Lower lobe of right lung (tissue), 2 donors: ENCODE measurements around the gene COL20A1. TPM values are rescaled to one million over a fixed set of nuclear protein-coding genes. Genes with fewer than 3 reads are reported as not detected.

Experiments used
- ATAC-seq, 2 donors: fragments of 200-7000 bp; cut with Tn5 transposase; one replicate each; pipeline ENCODE4 v1.9.1; 2020 to 2022; ENCODE audit warnings: mild to moderate bottlenecking in 2 of 2, moderate library complexity in 2 of 2
- DNase-seq: peaks from one replicate; pipeline ENCODE4 v3.0.0-alpha.2; 2020
- H3K27ac ChIP-seq: fragments of 200-600 bp; one replicate; pipeline ENCODE4 v1.8.0; 2022
- H3K27me3 ChIP-seq: fragments of 200-600 bp; one replicate; pipeline ENCODE4 v1.8.0; 2022; ENCODE audit warnings: low read depth
- H3K36me3 ChIP-seq: fragments of 200-600 bp; one replicate; pipeline ENCODE4 v1.8.0; 2022; ENCODE audit warnings: mild to moderate bottlenecking
- H3K4me1 ChIP-seq: fragments of 200-600 bp; one replicate; pipeline ENCODE4 v1.8.0; 2022
- H3K4me3 ChIP-seq: fragments of 200-600 bp; one replicate; pipeline ENCODE4 v1.8.0; 2022; ENCODE audit warnings: mild to moderate bottlenecking
- H3K9me3 ChIP-seq: fragments of 200-600 bp; one replicate; pipeline ENCODE4 v1.8.0; 2022
- intact Hi-C: fragments of 100-400 bp; cut with DNase I; formaldehyde crosslinking; loops from one replicate; pipeline ENCODE4 v1.11.0; 2022
- total RNA-seq: library from RNA; stranded (reverse); fragmentation: NEBNext Ultra II Directional; extraction: Animal tissue kit (Norgen Biotek cat#: 25700); gene quantifications from one replicate; pipeline ENCODE4 v1.2.1, GENCODE V29; 2021
- TF ChIP-seq, protein P1 (sequence below): fragments of 200-600 bp; IDR thresholded peaks from one replicate; pipeline ENCODE4 v1.8.0; 2022; ENCODE audit warnings: antibody characterized with exemption, mild to moderate bottlenecking
- donor health status: DM: no; HTN: yes; CAD: no; lungs with severe emphysema.

The COL20A1 gene
- total RNA-seq, 1 donor from 2014 or later, result not detected

DNA sequence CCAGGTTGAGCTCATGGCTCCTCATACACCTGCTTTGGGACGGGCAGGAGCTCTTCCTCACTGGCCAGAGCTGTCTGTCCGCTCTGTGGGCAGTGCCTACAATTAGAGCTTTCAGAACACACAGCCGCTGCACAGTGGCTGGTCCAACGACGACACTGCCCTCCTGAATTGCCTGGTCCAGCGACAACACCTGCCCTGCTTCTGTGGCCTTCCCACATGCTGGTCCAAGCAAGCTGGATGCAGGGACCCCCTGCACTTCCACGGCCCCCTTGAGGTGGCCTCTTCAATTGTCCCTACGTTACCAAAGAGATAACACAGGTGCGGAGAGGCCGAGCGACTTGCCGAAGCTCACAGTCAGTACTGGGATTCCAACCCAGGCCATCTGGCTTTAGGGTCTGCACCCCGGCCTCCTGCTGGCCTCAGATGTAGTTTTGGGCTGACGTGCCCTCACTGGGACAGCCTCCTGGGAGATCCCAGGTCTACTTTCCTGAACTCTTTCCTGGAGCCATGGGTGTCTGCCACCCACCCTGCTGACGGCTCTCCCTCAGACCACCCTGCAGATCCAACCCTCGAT, 69.5 kb downstream of the COL20A1 start:
- ATAC-seq (no peak), DNase-seq (no peak)
- TF ChIP-seq, protein P1, sequence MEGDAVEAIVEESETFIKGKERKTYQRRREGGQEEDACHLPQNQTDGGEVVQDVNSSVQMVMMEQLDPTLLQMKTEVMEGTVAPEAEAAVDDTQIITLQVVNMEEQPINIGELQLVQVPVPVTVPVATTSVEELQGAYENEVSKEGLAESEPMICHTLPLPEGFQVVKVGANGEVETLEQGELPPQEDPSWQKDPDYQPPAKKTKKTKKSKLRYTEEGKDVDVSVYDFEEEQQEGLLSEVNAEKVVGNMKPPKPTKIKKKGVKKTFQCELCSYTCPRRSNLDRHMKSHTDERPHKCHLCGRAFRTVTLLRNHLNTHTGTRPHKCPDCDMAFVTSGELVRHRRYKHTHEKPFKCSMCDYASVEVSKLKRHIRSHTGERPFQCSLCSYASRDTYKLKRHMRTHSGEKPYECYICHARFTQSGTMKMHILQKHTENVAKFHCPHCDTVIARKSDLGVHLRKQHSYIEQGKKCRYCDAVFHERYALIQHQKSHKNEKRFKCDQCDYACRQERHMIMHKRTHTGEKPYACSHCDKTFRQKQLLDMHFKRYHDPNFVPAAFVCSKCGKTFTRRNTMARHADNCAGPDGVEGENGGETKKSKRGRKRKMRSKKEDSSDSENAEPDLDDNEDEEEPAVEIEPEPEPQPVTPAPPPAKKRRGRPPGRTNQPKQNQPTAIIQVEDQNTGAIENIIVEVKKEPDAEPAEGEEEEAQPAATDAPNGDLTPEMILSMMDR, result no peak
- Histone ChIP-seq H3K36me3 (no peaks in the 10 kb centered on the region), H3K9me3 (no peaks in the 10 kb centered on the region), H3K27ac (no peak overlapping the region), H3K27me3 (peaks cover 88% of the 10 kb centered on the region), H3K4me1 (no peaks in the 10 kb centered on the region), H3K4me3 (no peak overlapping the region)
- intact Hi-C loops, result no loop called here

DNA sequence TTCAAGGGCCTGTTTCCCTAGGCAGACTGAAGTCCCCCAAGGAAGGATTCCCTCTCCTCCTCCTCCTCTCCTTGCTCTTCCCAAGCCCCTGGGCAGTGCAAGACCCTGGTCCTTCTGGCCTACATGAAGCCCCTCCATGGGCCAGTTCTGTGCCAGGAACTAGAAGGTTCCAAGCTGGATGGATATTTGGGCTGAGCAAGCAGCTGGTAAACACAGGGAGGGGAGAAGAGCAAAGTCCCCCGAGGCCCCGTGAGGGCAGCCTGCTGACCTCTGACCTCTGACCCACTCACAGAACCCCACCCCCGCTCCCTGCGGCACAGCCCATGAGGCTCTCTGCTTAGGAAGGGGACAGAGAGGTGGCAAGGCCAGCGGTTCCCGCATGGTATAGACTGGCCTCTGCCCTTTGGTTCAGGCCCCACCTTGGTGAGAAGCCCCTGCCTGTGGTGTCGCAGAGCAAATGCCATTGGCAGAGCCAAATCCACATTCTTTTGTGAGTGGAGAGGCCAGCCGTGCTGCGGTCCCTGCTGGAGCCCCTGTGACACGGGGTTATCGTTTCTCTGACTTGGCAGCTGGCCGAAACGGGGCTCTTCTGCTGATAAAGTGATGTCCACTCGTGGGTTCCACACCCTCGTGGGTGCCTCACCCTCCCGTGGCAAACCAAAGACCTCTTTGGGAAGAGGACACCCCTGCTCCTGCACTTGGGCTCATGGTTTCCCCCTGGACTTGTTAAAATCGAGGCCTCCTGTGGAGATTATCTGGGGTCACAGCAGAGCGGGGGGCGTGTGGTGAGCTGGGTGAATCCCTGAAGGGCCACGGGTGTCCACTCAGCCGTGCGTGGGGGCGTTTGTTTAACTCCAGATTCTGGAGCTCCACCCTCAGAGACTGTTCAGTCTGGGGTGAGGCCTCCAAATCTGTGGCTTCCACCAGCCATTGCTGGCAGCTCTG, 70.3 kb downstream of the COL20A1 start:
- no peaks in the 10 kb centered on the region for H3K4me1 ChIP-seq
- H3K27ac ChIP-seq, result no peak overlapping the region
- H3K27me3 ChIP-seq, result peaks cover 88% of the 10 kb centered on the region
- intact Hi-C loops, result no loop called here
- no peaks in the 10 kb centered on the region for H3K9me3 ChIP-seq
- no peak overlapping the region for H3K4me3 ChIP-seq
- H3K36me3 ChIP-seq, result no peaks in the 10 kb centered on the region
- DNase-seq (no peak), ATAC-seq (no peak)
- TF ChIP-seq, protein P1, result no peak

DNA sequence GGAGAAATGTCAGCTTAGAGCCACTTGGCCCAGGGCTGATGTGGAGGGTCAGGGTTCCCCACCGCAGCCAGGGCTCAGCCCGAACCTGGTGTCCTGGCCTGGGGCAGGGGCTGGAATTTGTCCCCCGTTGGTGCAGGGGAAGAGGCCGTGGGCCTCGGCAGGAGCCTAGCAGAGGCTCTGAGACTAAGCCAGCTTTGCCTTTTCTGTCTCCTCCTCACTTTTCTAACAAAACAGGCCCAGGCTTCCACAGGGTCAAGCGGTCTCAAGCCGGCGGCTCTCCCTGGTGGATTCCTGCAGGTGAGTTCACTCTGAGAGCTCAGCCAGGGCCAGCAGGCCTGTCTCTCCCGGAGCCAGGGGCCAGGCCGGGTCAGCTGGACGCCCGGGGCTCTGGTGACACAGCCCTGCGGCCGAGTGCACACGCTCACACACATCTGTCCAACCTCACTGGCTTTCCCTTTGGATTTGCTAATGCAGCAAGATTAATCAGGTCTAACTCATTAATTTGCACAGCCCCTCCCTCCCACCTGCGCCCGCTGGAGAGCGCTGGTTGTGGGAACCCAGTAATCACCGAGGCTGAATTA, 71.1 kb downstream of the COL20A1 start:
- intact Hi-C loops, result no loop called here
- TF ChIP-seq, protein P1, result no peak
- DNase-seq (no peak), ATAC-seq (no peak)
- no peak overlapping the region for H3K27ac ChIP-seq
- no peaks in the 10 kb centered on the region for H3K4me1 ChIP-seq
- H3K36me3 ChIP-seq, result no peaks in the 10 kb centered on the region
- peaks cover 87% of the 10 kb centered on the region for H3K27me3 ChIP-seq
- no peaks in the 10 kb centered on the region for H3K9me3 ChIP-seq
- no peak overlapping the region for H3K4me3 ChIP-seq

DNA sequence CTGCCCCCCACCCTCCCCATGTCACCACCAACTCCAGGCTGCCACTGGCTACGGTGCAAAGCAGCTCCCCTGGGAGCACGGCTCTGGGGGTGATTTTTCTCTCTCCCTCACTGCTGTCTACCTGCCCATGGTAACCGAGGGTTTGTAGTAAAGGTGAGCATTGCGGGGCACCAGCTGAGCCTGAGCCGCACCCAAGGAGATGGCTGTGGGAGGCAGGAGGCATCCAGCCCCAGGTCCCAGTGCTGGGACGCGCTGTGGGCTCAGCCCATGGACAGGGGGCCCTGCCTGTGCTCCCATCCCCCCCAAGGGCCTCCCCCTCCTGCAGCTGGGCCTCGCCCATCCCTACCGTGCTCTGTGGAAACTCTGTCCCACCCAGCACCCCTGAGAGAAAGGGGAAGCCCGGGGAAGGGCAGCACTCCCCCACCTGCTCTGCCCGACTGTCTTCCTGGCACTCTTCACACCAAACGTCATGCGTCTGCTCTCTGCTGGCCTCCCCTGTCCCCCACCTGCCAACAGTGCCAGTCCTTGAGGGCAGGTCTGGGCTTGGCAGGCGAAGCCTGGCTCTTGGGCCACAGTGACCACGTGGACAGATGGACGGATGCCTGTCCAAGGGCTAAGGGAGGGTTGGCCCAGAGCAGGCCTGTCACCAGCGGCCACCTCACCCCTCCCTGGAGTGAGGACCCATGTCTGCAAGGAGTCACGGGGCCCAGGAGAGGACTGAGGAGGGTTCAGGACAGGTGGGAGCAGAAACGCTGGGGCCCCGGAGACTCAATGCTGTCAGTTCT, 72.0 kb downstream of the COL20A1 start:
- no peaks in the 10 kb centered on the region for H3K9me3 ChIP-seq
- TF ChIP-seq, protein P1, result no peak
- H3K4me1 ChIP-seq, result no peaks in the 10 kb centered on the region
- ATAC-seq (peak in 1 of 2 donors; percentile 18), DNase-seq (no peak)
- H3K27me3 ChIP-seq, result peaks cover 80% of the 10 kb centered on the region
- H3K27ac ChIP-seq, result no peak overlapping the region
- H3K36me3 ChIP-seq, result no peaks in the 10 kb centered on the region
- H3K4me3 ChIP-seq, result no peak overlapping the region
- intact Hi-C loops, result no loop called here
